Measurements from ENCODE around the gene ZIC4.

ZIC4 gene

DNA sequence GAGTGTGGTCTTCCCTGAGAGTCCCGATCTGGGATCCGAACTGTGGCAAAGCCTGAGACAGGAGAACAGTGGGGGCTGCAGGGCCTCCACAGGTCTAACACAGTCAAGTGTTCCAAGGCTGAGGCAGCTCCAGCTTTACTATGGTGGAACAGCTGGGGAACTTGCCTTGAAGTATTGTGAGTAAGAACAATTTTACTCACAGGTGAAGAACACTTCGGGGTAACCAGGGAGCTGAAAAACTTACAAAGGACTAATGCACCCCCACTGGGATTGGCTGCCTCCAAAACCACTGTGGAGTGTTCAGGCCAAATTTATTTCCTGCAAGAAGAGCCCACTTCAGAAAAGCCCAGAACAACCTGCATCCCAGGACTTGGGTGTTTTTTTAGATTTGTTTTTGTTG lies 25.4 kb downstream of the ZIC4 start:
- H3K9me3 ChIP-seq: no peaks in the 10 kb centered on the region
- no peak overlapping the region for H3K27ac ChIP-seq
- TF ChIP-seq CTCF (IDR thresholded peaks at IDR 0.05): no peak
- intact Hi-C loops (cut with DNase I; ENCODE audit: low total_unique reads): no loop called here
- no peak overlapping the region for H3K4me3 ChIP-seq
- no peaks in the 10 kb centered on the region for H3K4me1 ChIP-seq
- H3K36me3 ChIP-seq: no peaks in the 10 kb centered on the region
- H3K27me3 ChIP-seq: peaks cover 0 to 93% of the 10 kb centered on the region in 2 donors
- DNase-seq: no peak

GRCh38 chr3:147380387-147380951 lies 25.9 kb downstream of the ZIC4 start:
- Histone ChIP-seq H3K27ac (no peak overlapping the region), H3K27me3 (peaks cover 0 to 93% of the 10 kb centered on the region in 2 donors), H3K4me3 (no peak overlapping the region), H3K36me3 (no peaks in the 10 kb centered on the region), H3K4me1 (no peaks in the 10 kb centered on the region), H3K9me3 (no peaks in the 10 kb centered on the region)
- intact Hi-C loops (cut with DNase I; ENCODE audit: low total_unique reads): no loop called here
- no peak for DNase-seq
- no peak for TF ChIP-seq CTCF (IDR thresholded peaks at IDR 0.05)

GRCh38 chr3:147379651-147380050 lies 26.7 kb downstream of the ZIC4 start:
- TF ChIP-seq CTCF (IDR thresholded peaks at IDR 0.05): no peak
- Histone ChIP-seq H3K27ac (no peak overlapping the region), H3K9me3 (no peaks in the 10 kb centered on the region), H3K4me3 (no peak overlapping the region), H3K4me1 (no peaks in the 10 kb centered on the region), H3K27me3 (peaks cover 0 to 93% of the 10 kb centered on the region in 2 donors), H3K36me3 (no peaks in the 10 kb centered on the region)
- DNase-seq: no peak
- intact Hi-C loops (cut with DNase I; ENCODE audit: low total_unique reads): no loop called here

DNA sequence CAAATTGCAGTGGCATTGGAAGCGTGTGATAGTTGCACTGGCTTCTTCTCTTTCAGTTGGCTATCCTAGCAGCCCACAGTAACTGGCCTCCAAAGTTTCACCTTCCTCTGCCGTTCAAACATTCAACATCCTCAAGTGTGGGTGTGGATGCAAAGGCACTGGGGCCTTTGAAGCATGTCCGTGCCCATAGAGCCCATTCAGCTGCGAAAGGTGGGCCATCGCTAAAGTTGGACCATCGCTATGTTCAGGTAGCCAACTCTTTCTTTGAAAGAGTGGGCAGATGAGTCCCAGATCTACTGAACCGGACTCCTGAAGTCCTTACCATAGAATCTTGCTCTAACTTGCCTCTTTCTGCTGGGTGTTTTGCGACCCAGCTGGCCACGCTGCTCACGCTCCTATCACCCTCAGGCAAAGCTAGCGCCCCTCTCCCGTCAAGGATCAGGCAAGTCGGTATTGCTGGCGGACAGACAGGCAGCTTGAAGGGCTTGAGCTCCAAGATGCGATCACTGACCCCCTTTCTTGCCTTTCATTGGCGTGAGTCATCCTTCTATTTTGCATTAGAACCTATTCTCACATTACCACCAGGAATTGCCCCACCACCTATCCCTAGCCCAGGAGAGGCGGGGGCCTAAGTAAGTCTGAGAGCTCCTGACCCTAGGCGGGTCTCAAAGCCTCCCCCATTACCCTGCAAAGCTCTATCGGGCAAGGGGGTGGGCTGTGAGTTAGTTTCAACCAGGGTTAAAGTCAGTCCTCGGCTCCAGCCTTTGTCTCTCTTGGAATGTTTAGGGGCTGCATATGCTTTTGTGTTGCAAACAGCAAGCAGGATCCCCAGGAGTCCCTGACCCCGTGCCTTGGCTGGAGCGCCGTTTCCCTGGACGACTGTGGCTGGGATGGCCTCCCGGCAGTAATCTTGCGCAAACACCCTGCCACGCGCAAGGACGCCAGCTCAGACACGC lies 28.7 kb downstream of the ZIC4 start:
- Histone ChIP-seq H3K27ac (no peak overlapping the region), H3K9me3 (no peaks in the 10 kb centered on the region), H3K4me1 (no peaks in the 10 kb centered on the region), H3K27me3 (peaks cover 0 to 91% of the 10 kb centered on the region in 2 donors), H3K36me3 (no peaks in the 10 kb centered on the region), H3K4me3 (no peak overlapping the region)
- TF ChIP-seq CTCF (IDR thresholded peaks at IDR 0.05): no peak
- DNase-seq: no peak
- intact Hi-C loops (cut with DNase I; ENCODE audit: low total_unique reads): no loop called here

GRCh38 chr3:147373301-147373700 lies 33.0 kb downstream of the ZIC4 start:
- Histone ChIP-seq H3K4me1 (no peaks in the 10 kb centered on the region), H3K27me3 (peaks cover 0 to 94% of the 10 kb centered on the region in 2 donors), H3K9me3 (no peaks in the 10 kb centered on the region), H3K4me3 (no peak overlapping the region), H3K36me3 (no peaks in the 10 kb centered on the region), H3K27ac (no peak overlapping the region)
- no peak for DNase-seq
- intact Hi-C loops (cut with DNase I; ENCODE audit: low total_unique reads): no loop called here
- TF ChIP-seq CTCF (IDR thresholded peaks at IDR 0.05): no peak
